ENCODE measurements around the gene TLE1.
"Not testable (repeated sequence)": the region's sequence is repeated elsewhere in the genome, so short reads cannot be mapped to it uniquely, and the experiment has no call there.

Gene TLE1

DNA sequence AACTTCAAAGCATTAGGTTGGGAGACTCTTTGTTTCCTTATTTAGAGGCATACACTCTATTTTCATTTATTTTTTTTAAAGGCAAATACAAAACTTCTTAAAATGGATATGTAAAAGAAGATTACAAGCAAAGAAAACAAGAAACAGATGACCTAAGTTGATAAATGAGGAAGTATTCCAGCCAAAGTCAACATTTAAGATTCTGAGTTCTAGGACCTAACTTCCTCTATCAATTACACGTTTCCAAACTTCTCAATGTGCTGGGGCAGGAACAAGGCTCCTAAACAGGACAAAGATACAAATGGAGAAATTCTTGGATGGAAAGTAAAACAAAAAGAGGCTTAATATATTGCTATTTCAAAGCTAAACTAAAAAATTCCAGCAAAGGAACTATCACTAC lies 89.5 kb downstream of the TLE1 start:
- DNase-seq: no peak

DNA sequence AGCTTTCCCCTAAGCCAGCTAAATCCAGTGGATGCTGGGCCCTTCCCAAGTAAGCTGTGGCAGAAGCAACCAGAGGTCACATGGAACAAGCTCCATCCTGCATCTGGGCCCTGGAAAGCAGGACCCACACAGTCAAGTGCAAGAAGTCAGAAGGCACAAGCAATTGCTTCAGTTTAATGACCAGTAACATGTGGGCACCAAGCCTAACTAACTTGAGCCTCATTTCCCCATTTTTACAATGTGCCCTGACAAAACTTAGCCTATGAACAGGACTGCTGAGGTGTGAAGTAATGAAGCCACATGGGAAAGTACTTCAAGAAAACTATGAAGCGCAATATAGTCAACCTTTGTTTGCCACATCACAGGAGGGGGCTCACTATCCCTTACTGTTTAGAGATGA lies 90.5 kb downstream of the TLE1 start:
- DNase-seq: no peak

DNA sequence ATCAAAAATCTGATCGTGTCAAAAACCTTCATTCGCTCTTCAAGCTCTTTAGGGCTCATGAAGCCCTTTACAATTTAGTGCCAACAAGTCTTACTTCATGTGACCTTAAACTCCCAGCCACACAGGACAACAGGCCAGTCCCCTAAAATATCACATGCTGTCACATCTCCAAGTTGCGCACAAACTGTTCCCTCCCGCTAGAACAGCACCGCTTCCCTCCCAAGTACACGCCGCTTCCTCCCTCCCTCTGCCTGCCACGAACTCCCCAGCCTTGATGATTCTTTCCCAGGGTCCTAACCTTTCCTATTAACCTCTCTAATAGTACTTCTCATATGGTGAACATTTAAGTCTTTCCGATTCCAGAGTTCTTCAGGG lies 91.2 kb downstream of the TLE1 start:
- DNase-seq: no peak

DNA sequence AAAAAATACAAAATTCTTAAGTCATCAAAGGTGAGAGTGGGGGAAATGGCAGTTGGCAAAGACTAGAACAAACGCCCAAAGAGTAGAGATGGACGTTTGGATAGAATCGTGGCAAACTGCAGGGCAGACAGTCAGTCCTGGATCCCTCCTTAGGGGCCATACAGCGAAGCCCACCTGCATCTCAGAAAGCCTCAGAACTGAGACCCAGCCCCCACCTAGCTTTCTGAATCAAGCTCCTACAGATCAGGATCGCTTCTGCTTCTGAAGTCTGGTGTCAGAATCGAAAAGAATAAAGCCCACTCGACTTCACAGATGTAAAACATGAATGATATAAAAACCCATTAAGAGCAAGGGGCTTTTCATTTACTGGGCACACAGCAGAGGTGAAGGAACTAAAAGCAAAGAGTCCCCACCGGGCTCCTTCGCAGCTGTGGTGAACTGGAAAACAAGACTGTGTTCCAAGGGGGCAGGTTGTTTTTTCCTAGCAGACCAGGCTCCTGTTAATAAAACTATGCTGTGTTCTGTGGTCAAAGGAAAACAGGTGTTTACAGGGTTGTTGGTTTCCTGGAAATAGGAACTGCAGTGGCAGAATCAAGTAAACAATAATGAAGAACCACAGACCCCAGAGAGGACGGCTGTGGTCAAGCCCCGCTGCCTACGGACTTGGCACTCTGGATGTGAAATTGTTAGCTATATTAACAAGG lies 91.8 kb downstream of the TLE1 start:
- no peak for DNase-seq

DNA sequence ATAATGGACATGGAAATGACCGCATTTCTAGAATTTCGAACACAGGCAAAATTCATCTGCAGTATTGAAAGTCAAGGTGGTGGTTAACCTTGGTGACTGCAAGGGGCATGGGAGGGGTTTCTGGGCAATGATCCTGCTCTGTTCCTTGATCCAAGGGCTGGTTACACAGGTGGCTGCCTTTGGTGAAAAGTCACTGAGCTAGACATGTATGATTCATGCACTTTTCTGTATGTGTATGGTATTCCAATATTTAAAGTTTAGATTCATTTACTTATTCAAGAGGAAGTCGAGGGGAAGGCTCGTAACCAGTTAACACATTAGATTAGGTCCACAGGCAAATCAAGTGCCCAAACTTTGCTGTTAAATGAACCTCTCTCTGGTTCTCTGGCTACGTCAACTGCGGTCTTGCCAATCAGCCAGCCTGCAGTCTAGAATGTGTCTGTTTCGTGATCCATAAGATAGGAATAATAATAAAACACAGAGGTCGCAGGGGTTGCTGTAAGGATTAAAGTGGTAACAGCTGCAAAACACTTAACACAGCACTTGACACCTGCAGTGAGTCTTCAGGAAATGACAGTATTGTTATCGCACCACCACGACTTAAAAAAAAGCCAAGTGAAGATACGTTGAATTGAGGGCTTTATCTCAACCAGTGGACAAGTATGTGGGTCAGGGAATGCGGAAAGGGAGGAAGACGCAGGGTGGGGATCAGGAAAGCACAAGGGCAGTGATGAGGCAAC lies 92.5 kb downstream of the TLE1 start:
- no peak for DNase-seq

DNA sequence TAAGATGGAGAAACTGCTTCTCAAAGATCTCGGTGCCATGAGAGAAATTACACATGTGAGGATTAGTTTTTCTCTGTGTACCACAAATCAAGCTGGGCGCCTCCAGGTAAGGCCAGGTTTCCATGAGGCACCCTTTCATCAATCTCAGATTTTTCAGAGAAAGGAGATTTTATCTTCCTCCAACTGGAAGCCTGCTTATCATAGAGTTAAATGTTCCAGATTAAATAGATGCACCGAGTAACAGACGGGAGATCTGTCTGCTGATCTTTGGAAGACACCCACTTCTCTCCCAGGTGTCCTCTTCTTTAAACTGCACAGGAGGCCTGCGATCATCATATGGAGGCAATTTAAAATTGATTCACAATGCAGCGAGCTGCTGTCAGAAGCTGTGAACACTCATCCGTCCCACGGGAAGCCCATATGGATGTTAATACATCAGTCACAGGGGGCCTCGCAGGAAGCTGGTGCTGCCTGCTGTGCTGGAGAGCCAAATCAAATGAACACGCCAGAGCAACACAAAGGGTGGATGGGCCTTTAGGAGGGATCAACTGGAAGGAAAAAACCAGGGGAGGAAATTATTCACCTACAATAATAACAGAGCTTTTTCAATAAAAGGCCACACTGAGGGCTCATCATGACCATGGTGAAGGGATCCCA lies 93.3 kb downstream of the TLE1 start:
- no peak for DNase-seq

DNA sequence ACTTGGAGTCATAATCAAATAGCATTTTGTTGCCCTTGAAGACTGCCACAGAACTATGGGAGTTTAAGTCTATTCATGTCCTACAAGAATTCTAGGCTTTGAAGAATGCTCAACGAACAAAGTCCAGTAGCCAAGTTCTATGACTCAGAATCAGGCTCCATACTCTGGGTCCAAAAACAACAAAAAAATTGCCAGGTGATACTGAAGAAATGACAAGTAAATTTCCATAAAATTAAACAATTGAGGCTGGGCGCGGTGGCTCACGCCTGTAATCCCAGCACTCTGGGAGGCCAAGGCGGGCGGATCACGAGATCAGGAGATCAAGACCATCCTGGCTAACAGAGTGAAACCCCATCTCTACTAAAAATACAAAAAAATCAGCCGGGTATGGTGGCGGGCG lies 94.1 kb downstream of the TLE1 start:
- DNase-seq: not testable (repeated sequence)

DNA sequence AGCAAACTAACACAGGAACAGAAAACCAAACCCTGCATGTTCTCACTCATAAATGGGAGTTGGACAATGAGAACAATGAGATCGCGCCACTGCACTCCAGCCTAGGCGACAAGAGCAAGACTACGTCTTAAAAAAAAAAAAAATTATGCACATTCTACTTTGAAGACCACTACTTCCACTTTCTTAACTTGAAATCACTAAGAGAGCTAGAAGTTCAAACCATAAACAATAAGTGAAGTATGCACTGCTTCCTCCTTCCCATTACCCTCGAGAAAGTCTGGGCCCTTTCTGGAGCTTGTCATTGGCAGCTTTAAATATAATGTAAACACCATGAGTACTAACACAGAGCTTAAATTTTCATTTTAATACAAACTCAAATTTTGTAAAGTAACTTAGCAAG lies 94.9 kb downstream of the TLE1 start:
- no peak for DNase-seq

DNA sequence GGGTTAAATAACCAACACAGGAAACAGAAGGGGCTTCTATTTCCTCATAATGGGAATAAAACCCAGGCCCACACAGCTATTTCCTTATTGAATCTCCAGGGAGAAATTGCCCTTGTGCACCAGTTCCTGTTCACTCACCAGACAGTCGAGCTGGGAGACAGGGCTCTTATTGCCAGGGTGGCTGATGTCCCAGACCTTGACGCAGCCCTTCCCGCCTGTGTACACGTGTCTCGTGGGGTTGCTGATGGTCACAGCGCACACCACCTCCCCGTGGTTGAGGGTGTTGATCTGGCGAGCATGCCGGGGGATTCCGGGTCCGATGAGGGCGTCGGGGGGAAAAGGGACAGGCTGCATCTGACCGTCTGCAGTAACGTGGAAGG lies 96.5 kb downstream of the TLE1 start:
- DNase-seq: no peak

DNA sequence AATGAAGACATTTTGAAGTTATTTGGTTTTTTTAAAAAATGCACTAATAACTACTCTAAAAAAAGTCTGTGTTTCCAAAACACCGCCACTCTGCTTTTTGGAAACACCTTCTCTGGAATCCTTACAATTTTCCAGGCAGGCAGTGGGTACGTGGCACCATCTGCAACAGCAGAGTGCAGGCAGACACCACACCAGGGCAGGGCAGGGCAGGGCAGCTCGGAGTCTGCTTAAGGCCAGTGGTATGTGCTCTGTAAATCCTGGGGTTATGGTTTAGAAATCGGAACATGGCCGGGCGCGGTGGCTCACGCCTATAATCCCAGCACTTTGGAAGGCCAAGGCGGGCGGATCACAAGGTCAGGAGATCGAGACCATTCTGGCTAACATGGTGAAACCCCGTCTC lies 97.6 kb downstream of the TLE1 start:
- DNase-seq: no peak

DNA sequence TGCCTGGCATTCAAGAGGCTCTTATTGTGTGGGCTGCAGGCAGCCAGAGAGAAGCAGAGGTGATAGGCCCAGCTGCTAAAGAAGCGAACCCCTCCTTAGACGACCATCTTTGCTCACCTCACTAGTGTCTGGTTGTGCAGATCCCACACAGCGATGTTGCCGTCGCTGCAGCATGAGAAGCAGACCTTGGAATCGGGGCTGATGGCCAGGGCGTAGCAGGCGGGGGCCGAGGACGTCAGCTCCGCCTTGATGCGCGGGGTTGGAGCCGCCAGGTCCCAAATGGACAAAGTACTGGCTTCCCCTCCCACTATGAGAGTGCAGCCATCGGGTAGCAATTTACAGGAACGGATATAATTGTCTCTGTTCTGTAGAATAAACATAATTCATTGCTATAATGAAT lies 98.7 kb downstream of the TLE1 start:
- DNase-seq: no peak

DNA sequence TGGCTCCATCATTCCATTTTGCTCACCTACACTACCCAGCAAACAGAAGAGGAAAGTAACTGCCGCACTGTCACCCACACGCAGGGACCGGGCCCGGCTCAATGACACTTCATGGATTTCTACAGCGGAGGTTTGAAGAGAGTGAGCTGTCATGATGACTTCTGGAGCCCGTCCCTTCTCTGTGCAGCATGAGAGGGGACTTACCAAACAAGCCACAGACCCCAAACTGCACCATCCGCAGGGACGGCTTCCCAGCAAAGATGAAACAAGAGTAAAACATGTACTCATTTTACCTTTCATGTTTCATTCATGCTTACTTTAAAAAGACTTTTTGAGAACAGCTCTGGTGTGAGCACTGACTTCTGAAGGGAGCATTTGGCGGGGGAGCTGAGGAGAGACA lies 99.5 kb downstream of the TLE1 start:
- DNase-seq: no peak

DNA sequence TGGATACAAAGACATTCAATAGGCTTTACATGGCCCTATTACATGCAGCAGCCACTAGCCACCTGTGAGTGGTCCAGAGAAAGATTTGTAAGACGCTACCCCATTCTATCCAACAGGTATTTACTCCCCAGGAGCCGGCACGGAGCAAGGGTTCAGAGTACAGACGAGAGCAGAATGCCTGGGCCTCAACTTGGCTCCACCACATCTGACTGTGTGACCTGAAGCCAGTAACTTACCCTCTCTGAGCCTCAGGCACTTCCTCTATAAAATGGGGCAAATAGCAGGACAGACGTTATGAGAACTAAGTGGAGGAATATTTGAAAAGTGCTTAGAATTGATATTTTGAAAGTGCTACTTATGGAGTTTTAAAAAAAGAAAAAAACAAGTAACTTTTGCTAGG lies 100.0 kb downstream of the TLE1 start:
- no peak for DNase-seq

DNA sequence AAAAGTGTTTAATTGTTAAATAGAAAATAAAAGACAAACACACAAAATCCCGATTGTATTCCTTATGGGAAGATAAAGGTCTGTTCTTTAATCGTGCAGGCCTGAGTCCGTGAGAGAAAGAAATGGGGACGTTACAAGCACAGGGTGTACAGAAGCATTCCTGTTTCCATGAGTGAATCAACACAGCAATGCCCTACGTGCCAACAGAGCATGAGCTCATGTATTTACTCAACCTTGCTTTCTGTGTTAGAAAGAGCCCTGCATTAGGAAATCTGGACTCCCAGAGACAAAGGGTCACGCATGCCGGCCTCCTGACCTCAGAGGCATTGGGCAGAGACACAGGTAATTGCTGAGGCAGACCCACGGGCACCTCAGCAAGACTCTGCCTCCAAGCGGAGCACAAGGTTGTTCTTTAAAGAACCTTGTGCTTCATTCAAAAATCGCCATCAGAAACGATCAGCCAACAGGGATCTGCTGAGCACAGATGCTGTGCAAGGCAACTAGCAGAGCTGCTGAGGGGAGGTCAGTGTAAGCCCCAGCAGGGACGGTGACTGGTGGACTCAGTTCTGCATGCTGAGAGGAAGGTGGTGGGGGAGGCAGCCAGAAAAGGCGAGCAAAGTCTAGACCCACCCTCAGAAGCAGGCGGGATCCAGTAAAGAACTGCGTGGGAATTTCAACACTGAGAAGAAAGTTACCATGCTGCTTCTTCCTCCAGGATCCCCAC lies 101.0 kb downstream of the TLE1 start:
- DNase-seq: no peak

DNA sequence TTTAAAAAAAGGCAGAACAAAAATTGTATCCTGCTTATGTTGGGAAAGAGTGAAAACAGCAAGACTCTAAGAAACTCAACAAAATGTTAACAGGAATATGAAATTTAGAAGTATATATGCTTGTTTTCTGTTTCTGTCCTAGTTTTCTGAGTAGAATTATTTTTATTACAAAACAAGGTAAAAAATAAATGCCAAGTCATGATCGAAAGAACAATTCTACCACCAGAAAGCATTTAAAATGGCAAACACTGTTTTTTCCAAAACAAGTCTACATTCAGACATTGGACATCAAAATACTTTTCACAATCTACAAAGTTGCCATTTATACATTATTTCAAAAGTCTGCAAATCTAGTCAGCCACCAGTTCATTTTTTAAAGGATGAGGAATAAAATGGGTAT lies 102.6 kb downstream of the TLE1 start:
- no peak for DNase-seq

DNA sequence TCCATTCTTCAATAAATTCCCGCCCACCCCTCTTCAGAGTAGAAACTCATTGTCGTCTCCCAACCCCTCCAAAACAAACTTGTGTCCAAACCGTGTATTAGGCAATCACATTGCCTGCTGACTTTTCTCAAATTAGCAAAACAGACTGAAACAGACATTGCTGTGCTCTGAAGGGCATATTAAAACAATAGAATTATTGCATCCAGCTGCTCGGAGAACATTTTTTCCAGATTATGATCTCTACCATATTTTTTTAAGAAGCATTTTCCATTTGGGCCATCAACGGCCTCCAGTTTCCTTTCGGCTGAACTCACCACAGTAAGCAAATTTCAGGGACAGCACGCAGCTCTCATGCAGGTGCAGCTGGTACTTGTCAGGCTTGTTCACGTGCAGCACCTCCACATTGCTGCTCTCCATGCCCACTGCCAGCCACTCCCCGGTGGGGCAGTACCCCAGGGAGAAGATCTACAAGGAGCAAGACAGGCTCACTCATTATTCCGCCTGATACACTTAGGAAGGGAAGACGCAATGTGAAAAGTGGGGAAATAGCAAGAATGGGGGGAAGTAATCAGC lies 104.1 kb downstream of the TLE1 start:
- no peak for DNase-seq

DNA sequence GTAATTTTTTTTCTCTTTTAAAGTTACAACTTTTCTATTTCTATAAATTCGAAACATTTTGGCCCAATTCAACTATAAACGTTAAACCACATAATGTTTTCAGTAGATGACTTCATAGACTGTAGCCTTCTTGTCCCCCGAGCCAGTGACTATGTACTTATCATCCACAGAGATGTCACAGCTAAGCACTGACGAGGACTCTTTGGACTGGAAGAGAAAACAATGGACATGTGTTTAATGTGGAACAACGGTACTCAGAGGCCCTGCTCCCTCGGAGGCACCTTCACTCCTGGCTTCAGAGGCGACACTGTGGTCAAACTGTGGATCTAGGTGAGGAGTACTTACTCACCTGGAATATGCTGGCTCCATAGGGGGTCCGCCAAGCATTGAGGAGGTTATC lies 105.2 kb downstream of the TLE1 start:
- DNase-seq: no peak

DNA sequence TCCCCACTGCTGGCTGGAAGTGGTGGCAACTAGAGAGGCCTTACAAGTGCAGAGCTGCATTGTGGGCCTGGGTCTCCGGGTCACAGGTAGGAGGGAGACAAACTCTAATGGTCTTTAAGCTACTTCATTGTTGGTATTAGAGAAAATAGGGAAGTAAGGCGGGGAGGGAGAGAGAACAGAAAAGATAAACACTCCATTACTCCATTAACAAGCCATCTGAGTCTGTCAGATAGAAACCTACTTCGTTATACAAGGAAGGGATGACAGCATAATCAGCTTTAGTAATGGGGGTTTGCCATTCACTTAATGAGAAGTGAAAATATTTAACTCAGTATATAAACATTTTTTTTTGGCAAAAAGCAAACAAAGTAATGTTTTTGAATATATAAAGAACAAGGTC lies 107.4 kb downstream of the TLE1 start:
- DNase-seq: no peak

DNA sequence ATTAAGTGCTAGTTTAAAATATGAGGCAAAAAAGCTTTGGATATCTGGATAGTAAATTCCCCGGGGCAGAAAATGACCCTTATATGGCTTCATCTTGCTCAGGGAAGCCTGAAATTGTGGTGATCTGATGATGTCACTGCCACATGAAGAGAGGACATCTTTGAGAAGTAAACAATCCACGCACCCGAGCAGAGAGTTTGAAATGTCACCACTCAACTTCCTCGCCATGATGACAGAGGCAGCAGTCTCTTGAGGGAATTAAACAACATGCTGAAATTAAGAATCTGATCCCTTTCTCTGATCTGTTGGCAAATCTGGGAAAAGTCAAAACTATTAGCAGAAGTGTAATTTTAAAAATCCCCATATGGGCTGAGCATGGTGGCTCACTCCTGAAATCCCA lies 110.0 kb downstream of the TLE1 start:
- no peak for DNase-seq

DNA sequence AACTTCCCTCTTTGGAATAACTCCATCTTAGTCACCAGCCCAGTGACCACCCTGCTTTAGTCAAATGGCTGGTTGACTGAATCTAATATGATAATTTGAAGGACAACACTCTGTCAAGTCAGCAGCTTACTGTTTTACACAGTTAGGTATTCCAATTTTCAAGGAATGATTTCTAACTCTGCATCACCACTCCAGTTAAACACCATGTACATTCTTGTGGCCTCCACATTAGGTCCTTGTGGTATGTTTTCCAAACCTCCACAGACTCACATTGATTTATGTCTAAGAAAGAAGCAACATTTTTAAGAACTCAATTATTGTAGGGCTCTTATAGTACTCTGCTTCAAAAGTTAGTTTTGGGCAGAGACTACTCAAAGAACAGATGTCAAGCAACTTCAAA lies 110.7 kb downstream of the TLE1 start:
- no peak for DNase-seq

DNA sequence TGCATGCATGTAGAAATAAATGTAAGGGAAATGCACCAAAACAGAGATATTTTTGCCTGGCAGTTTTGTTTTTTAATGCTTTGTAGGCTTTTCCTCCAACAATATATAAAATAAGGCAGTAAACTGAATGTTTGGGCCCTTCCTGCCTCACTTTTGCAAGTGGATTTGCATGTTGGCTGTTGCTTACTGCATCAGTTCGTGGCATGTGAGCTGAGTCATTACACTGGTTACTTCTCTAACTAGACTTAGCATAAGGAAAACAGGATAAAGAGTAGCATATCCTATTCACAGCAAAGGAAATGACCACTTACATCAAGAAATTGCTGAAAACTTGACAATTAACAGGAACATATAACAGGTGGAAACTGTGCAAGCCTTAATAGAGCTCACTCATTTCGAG lies 113.4 kb downstream of the TLE1 start:
- DNase-seq: no peak

DNA sequence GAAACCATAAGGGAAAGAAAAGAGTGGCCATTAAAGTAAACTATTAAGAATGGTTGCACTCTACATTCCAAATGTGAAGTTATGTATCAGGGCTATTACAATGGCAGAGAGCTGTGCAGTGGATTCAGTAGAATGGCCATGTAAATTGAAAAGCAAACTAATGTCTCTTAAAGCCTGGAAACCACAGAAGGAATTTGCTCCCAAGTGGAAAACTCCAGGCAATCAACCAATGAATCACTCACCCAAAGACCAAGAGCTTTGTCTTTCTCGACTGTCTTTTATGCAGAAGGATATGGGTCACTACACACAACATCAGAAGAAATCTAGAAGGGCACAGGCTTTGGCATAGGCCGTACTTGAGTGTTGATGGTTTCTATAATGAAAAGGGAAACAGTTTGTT lies 114.9 kb downstream of the TLE1 start:
- no peak for DNase-seq
